Activated CD4-positive, alpha-beta T cell treated with anti-CD3 and anti-CD28 coated beads for 36 hours (primary cell): Measurements from ENCODE around the gene TMIGD1. TPM values are rescaled to one million over a fixed set of nuclear protein-coding genes. Genes with fewer than 3 reads are reported as not detected.
"Not testable (repeated sequence)": the region's sequence is repeated elsewhere in the genome, so short reads cannot be mapped to it uniquely, and the experiment has no call there.

Experiments used
- ATAC-seq: fragments of 200-7000 bp; cut with Tn5 transposase; one replicate; pipeline ENCODE4 v1.10.0; 2021; ENCODE audit warnings: mild to moderate bottlenecking, moderate library complexity
- CTCF ChIA-PET: fragments of 350-600 bp; sonication (Branson Sonifier 250); formaldehyde crosslinking; loops from one replicate; lab custom pipeline; 2021; ENCODE audit warnings: antibody characterized with exemption; lab: Charles Lee
- POLR2A ChIA-PET: fragments of 350-600 bp; sonication (Branson Sonifier 250); formaldehyde crosslinking; loops from one replicate; lab custom pipeline; 2021; ENCODE audit warnings: antibody characterized with exemption, inconsistent platforms; lab: Charles Lee
- DNase-seq: peaks from one replicate; pipeline ENCODE4 v3.0.0-alpha.2; 2020
- H3K27ac Mint-ChIP-seq: one replicate; pipeline ENCODE4 v1.8.0; 2021; ENCODE audit warnings: mixed read lengths
- H3K27me3 Mint-ChIP-seq: one replicate; pipeline ENCODE4 v1.8.0; 2021; ENCODE audit warnings: mixed read lengths
- H3K36me3 Mint-ChIP-seq: one replicate; pipeline ENCODE4 v1.8.0; 2021; ENCODE audit warnings: low read depth, mixed read lengths
- H3K4me1 Mint-ChIP-seq: one replicate; pipeline ENCODE4 v1.8.0; 2021; ENCODE audit warnings: mixed read lengths
- H3K4me3 Mint-ChIP-seq: one replicate; pipeline ENCODE4 v1.8.0; 2021; ENCODE audit warnings: mild to moderate bottlenecking, moderate library complexity, mixed read lengths
- H3K9me3 Mint-ChIP-seq: one replicate; pipeline ENCODE4 v1.8.0; 2021; ENCODE audit warnings: low read depth, mixed read lengths
- intact Hi-C, 2 experiments: fragments of 100-400 bp; cut with DNase I in 1 of 2; cut with micrococcal nuclease in 1 of 2; formaldehyde crosslinking; loops; one replicate each; pipeline versions ENCODE4 v1.14.2 to v1.15.1; 2022 to 2024; cut with DNase I, micrococcal nuclease
- total RNA-seq, 2 experiments: library from RNA; stranded (reverse); gene quantifications; one replicate each; pipeline ENCODE4 v1.2.3, GENCODE V29; 2021

The TMIGD1 gene
- total RNA-seq, 2 experiments from 2014 or later: not detected

DNA sequence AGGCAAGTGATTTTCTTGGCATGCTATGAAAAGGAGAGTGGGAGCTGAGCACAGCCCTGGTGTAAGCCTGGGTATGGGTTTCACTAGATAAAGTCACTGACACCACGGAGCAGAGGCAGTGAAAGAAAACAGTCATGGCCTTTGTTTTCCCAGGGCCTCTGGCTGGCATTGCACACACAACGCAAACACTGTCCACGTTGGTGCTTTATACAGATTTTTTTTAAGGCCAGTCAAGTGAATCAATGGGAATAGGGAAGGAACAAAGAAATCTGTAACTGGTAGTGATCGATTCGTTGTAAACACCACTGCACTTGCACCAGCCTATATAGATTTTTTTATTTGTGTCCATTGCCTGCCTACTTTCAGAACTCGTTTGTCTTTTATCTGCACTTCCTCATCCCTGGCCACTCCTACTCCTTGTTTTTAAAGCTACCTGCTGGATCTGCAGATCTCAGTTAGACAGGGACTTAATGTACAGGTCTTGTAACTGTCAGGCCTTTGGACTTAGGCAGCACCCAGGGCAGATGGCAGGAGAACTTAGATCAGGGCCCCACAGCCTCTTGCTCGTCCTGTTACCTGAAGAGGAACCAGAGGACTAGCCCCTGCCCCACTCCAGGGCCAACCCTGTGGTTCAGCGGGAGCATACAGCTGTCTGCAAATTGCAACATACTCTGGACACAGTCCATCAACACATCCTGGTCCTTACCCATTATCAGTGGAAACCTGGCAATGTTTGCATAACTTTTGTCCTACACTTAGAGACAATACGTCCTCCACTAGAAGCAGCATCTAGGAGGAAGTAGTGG, 10.6 kb upstream of the TMIGD1 start:
- intact Hi-C loops: loop anchor here (5.0 kb wide), 2 partner anchors 68 to 373 kb away; no protein-coding TSS in a partner anchor

GRCh38 chr17:30343796-30344195, 9.9 kb upstream of the TMIGD1 start:
- no peak for ATAC-seq
- DNase-seq: no peak
- ChIA-PET POLR2A (no interaction called here), CTCF (interaction anchor here (0.7 to 2.2 kb wide), 4 partner anchors 16 to 239 kb away, joined by 3 to 7 read pairs (median 5); no protein-coding TSS in a partner anchor)
- no peaks in the 10 kb centered on the region for H3K36me3 Mint-ChIP-seq
- intact Hi-C loops: loop anchor here (5.0 kb wide), 2 partner anchors 69 to 374 kb away; no protein-coding TSS in a partner anchor
- no peak overlapping the region for H3K4me3 Mint-ChIP-seq
- H3K27me3 Mint-ChIP-seq: no peaks in the 10 kb centered on the region
- H3K9me3 Mint-ChIP-seq: no peaks in the 10 kb centered on the region
- peaks cover 21% of the 10 kb centered on the region for H3K4me1 Mint-ChIP-seq
- H3K27ac Mint-ChIP-seq: no peak overlapping the region

More for the DNA sequence above, 10.6 kb upstream of the TMIGD1 start:
- ATAC-seq: no peak
- Mint-ChIP-seq H3K4me1 (peaks cover 21% of the 10 kb centered on the region), H3K27ac (no peak overlapping the region), H3K9me3 (no peaks in the 10 kb centered on the region), H3K4me3 (no peak overlapping the region), H3K27me3 (no peaks in the 10 kb centered on the region), H3K36me3 (no peaks in the 10 kb centered on the region)
- DNase-seq: no peak
- ChIA-PET POLR2A (interaction anchor here (0.5 kb wide), 1 partner anchor 19 kb away, joined by 5 read pairs; no protein-coding TSS in a partner anchor), CTCF (interaction anchor here (0.6 to 2.2 kb wide), 10 partner anchors 8 to 239 kb away, joined by 3 to 11 read pairs (median 4); no protein-coding TSS in a partner anchor)

- DNase-seq, H3K27me3 Mint-ChIP-seq, H3K27ac Mint-ChIP-seq, POLR2A ChIA-PET, ATAC-seq, H3K4me3 Mint-ChIP-seq, H3K9me3 Mint-ChIP-seq, H3K36me3 Mint-ChIP-seq: not testable (repeated sequence)
- H3K4me1 Mint-ChIP-seq: peaks cover 21% of the 10 kb centered on the region
- intact Hi-C loops: loop anchor here (5.0 kb wide), 2 partner anchors 69 to 374 kb away; no protein-coding TSS in a partner anchor
- CTCF ChIA-PET: interaction anchor here (1.1 to 2.2 kb wide), 2 partner anchors 9 to 19 kb away, joined by 4 to 7 read pairs; partner anchors contain the start of gene TMIGD1
Measured at GRCh38 chr17:30343244-30343643, 9.4 kb upstream of the TMIGD1 start.

DNA sequence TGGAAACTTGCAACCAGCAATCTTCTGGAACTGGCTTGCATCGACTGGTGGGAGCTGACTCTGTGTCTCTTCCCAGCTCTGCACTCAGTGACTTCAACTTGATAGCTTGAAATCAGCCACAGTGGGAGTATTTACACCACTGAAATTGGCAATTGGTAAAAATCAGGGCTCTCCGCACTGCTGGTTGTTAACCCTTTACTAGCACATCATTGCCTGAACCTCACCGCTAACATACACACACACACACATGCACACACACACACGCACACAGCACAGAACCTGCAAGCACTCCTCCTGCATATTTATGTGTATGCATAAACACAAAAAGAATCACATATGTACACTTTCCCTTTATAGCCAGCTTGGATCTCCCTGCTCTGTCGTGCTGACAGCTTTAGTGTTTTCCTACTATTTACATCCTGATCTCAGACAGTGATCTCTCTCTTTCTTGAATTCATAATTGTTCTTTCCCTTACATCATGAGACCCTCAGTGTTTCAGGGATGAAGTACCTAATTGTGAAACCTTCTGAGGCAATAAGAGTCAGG, 7.9 kb upstream of the TMIGD1 start:
- Mint-ChIP-seq H3K36me3 (no peaks in the 10 kb centered on the region), H3K9me3 (no peaks in the 10 kb centered on the region), H3K27ac (peak overlapping the region; percentile 15), H3K4me1 (peaks cover 22% of the 10 kb centered on the region), H3K27me3 (no peaks in the 10 kb centered on the region), H3K4me3 (no peak overlapping the region)
- ChIA-PET POLR2A (no interaction called here), CTCF (interaction anchor here (0.7 to 3.3 kb wide), 16 partner anchors 8 to 237 kb away, joined by 3 to 16 read pairs (median 4); partner anchors contain the start of gene BLMH)
- no peak for DNase-seq
- intact Hi-C loops: loop anchor here (2.0 to 5.0 kb wide), 5 partner anchors 21 to 376 kb away; partner anchors contain the start of genes CPD (in 1 of the 2) and GOSR1 (in 1 of the 2)
- no peak for ATAC-seq

DNA sequence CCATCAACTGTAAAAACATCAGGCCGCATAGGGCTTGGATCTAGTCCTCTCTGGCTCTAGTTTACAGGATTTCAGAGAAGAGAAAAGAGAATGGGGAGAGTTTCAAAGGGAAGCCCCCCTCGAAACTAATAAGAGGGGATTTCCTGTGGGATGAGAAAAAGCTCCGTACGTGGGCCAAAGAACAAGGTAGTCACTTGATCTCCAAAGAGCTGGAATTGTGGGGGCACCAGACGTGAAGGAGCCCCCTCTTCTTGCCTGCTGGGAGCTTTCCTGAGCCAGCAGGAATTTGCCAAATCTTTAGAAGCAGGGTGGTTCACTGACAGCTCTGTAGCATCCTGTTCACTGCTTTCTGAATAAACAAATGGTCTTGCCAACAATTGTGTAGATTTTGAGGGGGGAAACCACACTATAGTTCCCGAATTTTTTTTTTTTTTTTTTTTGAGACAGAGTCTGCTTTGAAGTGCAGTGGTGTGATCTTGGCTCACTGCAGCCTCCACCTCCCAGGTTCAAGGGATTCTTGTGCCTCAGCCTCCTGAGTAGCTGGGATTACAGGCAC, 7.0 kb upstream of the TMIGD1 start:
- peaks cover 23% of the 10 kb centered on the region for H3K4me1 Mint-ChIP-seq
- CTCF ChIA-PET: interaction anchor here (0.6 to 3.3 kb wide), 24 partner anchors 8 to 236 kb away, joined by 3 to 16 read pairs (median 5); partner anchors contain the start of gene BLMH
- H3K27me3 Mint-ChIP-seq: no peaks in the 10 kb centered on the region
- H3K36me3 Mint-ChIP-seq: no peaks in the 10 kb centered on the region
- no peaks in the 10 kb centered on the region for H3K9me3 Mint-ChIP-seq
- DNase-seq: no peak
- POLR2A ChIA-PET: interaction anchor here (0.6 kb wide), 1 partner anchor 477 kb away, joined by 6 read pairs; no protein-coding TSS in a partner anchor
- intact Hi-C loops: loop anchor here (1.0 to 5.0 kb wide), 7 partner anchors 22 to 376 kb away; partner anchors contain the start of genes CPD (in 2 of the 2) and GOSR1 (in 1 of the 2)
- no peak overlapping the region for H3K27ac Mint-ChIP-seq
- ATAC-seq: no peak
- no peak overlapping the region for H3K4me3 Mint-ChIP-seq

GRCh38 chr17:30339086-30339485, 5.2 kb upstream of the TMIGD1 start:
- ATAC-seq: no peak
- intact Hi-C loops: loop anchor here in 1 of 2 experiments (5.0 kb wide), 3 partner anchors 87 to 167 kb away; partner anchors contain the start of gene SLC6A4
- no peak overlapping the region for H3K27ac Mint-ChIP-seq
- POLR2A ChIA-PET: interaction anchor here (0.6 kb wide), 1 partner anchor 9 kb away, joined by 3 read pairs; no protein-coding TSS in a partner anchor
- H3K4me1 Mint-ChIP-seq: peaks cover 22% of the 10 kb centered on the region
- H3K27me3 Mint-ChIP-seq: no peaks in the 10 kb centered on the region
- no peaks in the 10 kb centered on the region for H3K9me3 Mint-ChIP-seq
- CTCF ChIA-PET: interaction anchor here (0.6 to 4.8 kb wide), 18 partner anchors 10 to 234 kb away, joined by 3 to 57 read pairs (median 4); no protein-coding TSS in a partner anchor
- no peak for DNase-seq
- H3K36me3 Mint-ChIP-seq: no peaks in the 10 kb centered on the region
- no peak overlapping the region for H3K4me3 Mint-ChIP-seq

GRCh38 chr17:30337393-30337999, 3.6 kb upstream of the TMIGD1 start:
- no peak overlapping the region for H3K4me3 Mint-ChIP-seq
- ATAC-seq (no peak), DNase-seq (no peak)
- intact Hi-C loops: loop anchor here in 1 of 2 experiments (5.0 kb wide), 3 partner anchors 85 to 165 kb away; partner anchors contain the start of gene SLC6A4
- peaks cover 36% of the 10 kb centered on the region for H3K4me1 Mint-ChIP-seq
- no peak overlapping the region for H3K27ac Mint-ChIP-seq
- CTCF ChIA-PET: interaction anchor here (0.6 to 4.8 kb wide), 17 partner anchors 11 to 287 kb away, joined by 3 to 57 read pairs (median 6); partner anchors contain the start of gene BLMH
- no peaks in the 10 kb centered on the region for H3K27me3 Mint-ChIP-seq
- POLR2A ChIA-PET: interaction anchor here (0.7 kb wide), 1 partner anchor 24 kb away, joined by 3 read pairs; no protein-coding TSS in a partner anchor
- no peaks in the 10 kb centered on the region for H3K9me3 Mint-ChIP-seq
- no peaks in the 10 kb centered on the region for H3K36me3 Mint-ChIP-seq

GRCh38 chr17:30336369-30337171, 2.7 kb upstream of the TMIGD1 start:
- Mint-ChIP-seq H3K27me3 (no peaks in the 10 kb centered on the region), H3K4me1 (peaks cover 43% of the 10 kb centered on the region), H3K27ac (peak overlapping the region; percentile 4), H3K9me3 (no peaks in the 10 kb centered on the region), H3K4me3 (no peak overlapping the region), H3K36me3 (no peaks in the 10 kb centered on the region)
- peak; percentile 20 for ATAC-seq
- DNase-seq: peak; percentile 80
- intact Hi-C loops: loop anchor here (1.0 to 5.0 kb wide), 8 partner anchors 12 to 232 kb away; partner anchors contain the start of genes BLMH (in 1 of the 2) and SLC6A4 (in 1 of the 2)
- ChIA-PET CTCF (interaction anchor here (0.6 to 4.8 kb wide), 58 partner anchors 8 to 487 kb away, joined by 3 to 57 read pairs (median 4); partner anchors contain the start of genes BLMH, GOSR1 and SLC6A4), POLR2A (interaction anchor here (0.7 to 1.0 kb wide), 2 partner anchors 140 to 211 kb away, joined by 3 read pairs; no protein-coding TSS in a partner anchor)

- peaks cover 50% of the 10 kb centered on the region for H3K4me1 Mint-ChIP-seq
- H3K27ac Mint-ChIP-seq: no peak overlapping the region
- no peak overlapping the region for H3K4me3 Mint-ChIP-seq
- ATAC-seq: no peak
- no peaks in the 10 kb centered on the region for H3K9me3 Mint-ChIP-seq
- H3K36me3 Mint-ChIP-seq: no peaks in the 10 kb centered on the region
- no peaks in the 10 kb centered on the region for H3K27me3 Mint-ChIP-seq
- DNase-seq: no peak
- POLR2A ChIA-PET: no interaction called here
- CTCF ChIA-PET: interaction anchor here (0.7 to 4.8 kb wide), 16 partner anchors 8 to 229 kb away, joined by 3 to 57 read pairs (median 6); partner anchors contain the start of genes BLMH and SLC6A4
- intact Hi-C loops: no loop called here
Measured at GRCh38 chr17:30334421-30334820, 564 bp upstream of the TMIGD1 start.
